ENCODE results near the gene TMEM60.
"Not testable (repeated sequence)": the region's sequence is repeated elsewhere in the genome, so short reads cannot be mapped to it uniquely, and the experiment has no call there.

Gene TMEM60

DNA sequence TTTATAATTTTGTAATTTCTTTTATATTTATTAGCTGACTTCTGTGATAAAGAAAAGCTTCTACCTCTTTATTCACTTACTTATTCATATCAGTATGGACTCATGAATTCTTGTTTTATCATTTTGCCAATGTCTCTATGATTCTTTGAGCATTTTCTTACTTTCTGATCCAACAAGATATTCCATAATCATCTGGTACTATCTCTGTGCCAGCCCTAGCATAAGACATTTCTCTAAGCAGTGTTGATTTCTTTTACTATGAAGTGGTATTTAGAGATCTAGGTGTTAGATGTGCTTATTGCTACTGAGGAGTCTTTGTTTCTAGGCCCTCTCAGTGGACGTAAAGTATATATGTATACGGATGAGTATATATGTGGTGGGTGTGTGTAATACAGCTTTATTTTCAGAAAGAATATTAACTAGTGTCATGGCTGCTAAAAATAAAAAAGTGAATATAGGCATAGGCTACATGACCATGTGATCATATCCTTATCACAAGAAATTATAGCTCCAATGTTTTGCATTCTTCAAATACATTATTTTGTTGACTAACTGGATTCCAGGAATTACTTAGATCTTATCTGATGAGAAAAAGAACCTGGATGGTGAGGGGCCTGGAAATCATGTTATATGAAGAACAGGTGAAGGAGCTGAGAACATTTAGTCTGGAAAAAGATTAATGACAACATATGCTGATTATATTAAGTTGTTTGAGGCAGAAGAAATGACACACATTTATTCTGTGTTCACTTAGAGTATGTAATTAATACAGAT lies 13.5 kb upstream of the TMEM60 start:
- no peak for DNase-seq

DNA sequence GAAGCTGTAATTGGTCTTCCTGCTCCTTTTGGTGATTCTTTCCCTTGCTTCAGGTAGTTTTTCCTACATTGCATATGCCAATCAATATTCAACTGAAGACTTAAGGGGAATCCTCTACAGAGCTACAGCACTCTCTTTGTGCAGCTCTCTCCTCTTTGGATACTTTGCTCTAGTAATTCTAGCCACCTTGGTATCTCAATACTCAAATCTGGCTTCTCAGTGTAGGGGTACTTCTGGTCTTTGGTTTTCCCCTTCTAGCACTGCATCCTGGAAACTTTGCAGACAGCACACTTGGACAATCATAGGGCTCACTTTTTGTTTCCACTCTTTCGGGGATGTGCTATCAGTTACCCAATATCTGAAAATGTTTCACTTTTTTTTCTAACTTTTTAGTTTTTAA lies 10.3 kb upstream of the TMEM60 start:
- no peak for DNase-seq

DNA sequence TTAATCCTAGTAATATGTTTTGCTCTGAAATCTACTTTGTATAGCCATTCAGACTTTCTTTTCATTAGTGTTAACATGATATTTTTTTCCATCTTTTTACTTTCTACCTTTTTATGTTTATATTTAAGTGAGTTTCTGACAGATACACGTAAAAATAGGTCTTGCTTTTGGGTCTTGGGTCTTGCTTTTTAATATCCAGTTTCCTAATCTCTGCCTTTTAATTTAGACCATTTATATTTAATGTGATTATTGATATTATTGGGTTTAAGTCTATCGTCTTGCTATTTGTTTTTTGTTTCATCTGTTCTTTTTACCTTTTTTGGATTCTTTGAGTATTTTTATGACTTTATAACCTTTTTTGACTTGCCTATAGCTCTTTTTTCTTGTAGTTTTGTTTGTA lies 8.2 kb upstream of the TMEM60 start:
- DNase-seq, result no peak

DNA sequence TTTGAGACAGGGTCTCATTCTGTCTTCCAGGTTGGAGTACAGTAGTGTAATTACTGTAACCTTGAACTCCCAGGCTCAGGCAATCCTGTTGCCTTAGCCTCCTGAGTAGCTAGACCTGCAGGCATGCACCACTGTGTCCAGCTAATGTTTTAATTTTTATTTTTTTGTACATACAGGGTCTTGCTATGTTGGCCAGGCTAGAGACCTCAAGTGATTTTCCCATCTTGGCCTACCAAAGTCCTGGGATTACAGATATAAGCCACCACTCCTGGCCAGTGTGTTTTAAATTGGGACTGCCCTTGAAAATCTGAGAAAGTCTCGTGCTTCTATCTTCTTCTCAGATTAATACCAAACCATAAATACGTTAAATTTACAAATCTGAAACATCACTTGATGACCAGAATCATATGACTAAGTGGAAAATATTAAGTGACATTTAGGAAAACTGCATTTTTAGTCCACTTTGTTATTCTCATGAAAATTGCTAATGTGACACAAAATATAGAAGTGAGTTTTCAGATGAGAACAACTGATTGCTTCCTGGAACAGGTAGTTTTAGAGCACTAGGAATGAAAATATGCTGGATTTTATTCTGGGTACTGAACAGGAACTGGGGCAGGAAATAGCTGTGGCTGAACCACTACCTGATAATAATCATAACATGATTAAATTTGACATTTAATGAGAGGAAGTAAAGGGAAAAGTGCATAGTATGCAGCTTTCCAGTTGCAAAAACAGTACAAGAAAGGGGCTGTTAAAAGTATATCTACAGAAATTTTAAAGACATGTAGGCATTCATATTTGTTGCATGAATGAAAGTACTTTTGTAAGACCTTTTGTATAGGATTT lies 4.5 kb upstream of the TMEM60 start:
- no peak for DNase-seq

DNA sequence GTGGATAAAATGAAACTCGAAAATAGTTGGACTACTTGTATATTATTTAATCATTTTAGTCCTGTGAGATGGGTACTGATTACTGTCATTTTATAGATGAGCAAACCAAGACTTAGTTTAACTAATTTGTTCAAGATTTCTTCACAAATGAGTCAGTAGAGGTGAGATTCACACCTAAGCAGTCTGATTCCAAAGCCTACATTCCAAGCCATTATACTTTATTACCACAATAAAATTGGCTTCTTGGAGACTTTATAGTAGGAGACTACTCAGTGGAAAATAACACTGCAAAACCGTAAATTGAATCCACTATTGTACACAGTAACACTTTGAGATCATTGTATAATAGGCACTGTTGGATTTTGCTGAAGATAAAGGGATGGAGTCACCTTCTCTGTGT lies 2.5 kb upstream of the TMEM60 start:
- no peak for DNase-seq

DNA sequence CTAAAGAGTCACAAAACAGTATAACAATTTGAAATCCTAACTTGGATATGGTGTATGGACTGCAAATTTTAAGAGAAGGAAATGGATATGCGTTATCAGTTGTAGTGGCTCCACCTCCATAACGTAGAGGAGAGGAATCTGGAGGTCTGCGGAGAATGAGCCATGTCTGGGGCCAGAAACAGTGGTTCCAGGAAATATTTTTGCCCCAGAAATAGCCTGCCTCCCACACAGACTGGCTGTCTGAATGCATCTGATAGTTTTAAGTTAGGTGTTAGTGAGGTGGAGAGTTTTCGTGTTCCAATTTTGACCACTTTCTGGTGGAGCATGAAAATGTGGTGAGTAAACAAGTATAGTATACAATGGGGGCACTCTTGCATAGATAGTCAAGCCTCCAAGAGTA lies 1.9 kb upstream of the TMEM60 start:
- no peak for DNase-seq

DNA sequence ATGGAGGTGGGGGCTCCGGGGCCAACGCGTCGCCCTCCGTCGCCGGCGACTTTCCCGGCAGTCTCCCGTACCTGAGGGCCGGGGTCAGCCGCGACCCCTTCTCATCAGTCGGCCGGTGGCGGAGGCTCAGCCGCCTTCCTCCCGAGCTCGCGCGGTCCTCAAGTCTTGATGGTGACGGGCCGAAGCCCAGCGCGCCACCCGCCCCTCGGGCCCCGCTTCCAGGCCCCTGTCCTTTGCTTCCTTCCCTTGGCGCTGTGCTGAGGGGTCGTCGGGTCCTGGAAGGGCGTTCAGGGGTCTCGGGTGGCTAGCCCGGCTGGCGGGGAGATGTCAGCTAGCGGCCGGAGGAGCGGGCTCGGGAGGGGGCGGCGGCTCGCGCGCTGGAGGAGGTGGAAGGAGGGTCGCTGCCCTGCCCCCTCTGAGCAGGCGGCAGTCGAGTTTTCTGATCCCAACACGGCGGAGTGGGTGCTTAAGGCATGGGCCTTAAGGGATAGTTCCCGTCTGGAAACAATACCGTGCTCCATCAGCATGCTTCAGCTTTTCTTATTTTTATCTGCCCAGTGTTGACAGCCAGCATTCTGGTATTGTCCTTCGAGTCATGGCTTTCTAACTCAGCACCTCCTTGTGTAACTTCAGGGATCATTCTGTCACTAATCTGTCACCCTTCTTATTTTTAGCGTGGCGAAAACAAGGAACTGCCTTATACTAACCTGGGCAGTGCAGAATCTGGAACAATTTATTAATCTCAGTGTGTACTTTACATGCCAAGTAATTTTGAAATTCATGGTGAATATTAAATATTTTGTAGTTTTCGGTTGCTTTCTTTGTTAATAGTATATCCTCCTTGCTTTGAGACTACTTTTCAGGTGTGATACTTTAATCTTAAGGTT lies 1.1 kb upstream of the TMEM60 start:
- no peak for DNase-seq

DNA sequence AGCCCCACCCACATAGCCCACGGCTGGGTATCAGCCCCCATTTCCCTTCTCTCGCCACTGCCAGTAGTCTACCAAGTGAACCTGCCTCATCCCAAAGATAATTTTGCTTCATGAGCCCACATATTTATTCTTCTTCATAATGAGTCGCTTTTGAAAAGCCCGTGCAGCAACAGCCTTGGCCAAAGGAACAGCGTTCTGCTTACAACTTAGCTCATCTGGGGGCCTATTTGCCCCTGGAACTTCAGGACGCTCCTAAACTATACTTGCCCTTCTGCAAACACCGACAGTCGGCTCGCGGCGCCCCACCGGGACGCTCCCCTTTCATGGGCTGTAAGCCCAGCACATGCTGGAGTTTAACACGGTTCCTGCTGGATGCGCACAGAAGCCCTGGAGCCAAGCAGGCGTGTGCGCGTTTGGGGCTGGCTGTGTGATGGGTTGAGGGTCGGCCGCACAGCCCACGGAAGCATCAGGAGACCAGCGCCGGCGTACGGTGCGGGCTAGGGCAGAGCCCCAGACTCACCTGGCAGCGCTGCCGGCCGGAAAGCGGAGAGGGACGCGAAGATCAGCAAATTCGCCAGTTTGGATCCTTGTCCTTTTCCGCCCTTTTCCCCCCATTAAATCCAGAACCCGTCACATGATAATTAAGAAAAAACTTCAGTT lies 370 bp downstream of the TMEM60 start:
- DNase-seq, result no peak

DNA sequence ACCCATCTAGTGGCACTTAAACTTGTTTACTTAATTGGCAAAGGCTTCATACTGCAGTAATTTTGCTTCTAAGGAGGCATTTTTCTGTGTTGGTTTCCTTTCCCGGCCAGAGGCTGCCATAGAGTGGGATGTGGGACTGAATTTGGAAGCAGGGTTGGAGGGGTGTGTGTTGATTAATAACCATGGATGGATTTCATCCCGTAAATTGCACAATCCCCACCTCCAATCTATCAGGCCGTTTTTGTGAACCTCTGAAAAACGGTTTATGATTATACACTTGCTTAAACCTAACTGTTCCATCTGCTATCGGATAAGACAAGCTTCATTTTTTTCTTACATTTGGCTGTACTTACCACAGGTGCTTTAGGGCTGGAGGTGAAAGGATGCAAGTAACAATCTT lies 1.3 kb downstream of the TMEM60 start:
- no peak for DNase-seq

DNA sequence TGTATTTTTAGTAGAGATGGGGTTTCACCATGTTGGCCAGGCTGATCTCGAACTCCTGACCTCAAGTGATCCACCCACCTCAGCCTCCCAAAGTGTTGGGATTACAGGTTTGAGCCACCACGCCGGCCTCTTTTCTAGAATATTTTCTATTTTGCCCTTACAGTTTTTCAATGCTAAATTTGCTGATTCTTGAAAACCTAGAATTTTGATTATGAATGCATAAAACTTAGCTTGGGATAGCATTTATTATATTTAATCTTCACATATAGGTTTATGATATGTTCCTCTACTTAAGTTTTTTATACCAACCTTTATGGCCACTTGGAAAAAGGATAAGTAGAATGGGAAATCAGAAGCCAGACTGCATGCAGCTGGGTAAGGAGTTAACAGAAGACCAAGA lies 2.1 kb downstream of the TMEM60 start:
- DNase-seq, result no peak

DNA sequence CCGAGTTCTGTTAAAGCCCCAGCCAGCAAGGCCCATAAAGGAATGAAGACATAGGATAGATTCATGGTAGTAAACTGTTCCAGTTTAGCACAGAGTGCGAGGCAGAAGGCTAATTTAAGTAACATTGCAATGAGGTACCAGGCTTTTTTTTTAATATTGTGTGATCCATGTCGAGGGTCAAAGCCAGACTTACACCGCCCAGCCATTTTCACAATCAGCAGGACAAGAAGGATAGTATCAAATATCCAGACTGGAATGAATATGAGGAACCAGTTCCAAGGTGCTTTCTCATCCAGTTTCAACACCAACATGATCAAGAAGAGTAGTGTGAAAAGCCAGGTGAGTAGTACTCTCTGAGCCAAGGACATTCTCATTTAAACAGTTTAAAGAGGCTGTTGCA lies 4.2 kb downstream of the TMEM60 start:
- DNase-seq, result no peak

DNA sequence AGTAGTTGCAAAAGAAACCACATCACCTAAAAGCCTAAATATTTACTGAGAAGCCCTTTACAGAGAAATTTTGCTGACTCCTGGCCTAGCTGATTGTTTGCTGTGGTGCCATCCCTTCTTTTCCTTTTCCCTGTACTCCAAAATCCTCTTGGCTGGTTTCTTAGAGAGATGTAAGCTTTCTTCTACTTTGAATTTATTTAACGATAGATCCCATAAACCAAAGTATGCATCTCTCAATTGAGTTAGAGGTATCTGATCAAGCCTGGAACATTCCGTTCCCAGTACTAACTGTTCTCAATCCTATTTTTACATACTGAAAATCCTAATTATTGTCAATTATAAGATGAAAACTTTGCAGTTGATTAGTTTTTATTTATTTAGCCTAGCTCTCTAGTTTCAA lies 6.3 kb downstream of the TMEM60 start:
- no peak for DNase-seq

DNA sequence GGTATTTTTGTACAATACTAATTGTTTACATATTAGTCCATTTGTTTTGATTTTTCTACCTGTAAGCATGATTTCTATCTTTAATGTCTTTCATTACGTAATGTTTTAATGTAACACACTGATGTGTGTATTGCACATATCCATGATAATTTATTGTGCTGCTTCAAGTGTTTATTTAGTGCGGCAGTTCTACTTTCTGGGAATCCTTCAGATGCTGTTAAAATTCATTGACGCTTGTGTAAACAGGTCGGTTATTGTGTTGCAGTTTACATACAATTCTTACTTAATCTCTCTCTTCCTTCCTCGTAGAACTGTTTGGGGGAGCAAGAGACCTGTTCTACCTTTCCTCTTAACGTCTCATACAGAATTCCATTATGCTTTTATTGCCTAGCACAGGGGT lies 6.9 kb downstream of the TMEM60 start:
- peak; percentile 57 for DNase-seq

DNA sequence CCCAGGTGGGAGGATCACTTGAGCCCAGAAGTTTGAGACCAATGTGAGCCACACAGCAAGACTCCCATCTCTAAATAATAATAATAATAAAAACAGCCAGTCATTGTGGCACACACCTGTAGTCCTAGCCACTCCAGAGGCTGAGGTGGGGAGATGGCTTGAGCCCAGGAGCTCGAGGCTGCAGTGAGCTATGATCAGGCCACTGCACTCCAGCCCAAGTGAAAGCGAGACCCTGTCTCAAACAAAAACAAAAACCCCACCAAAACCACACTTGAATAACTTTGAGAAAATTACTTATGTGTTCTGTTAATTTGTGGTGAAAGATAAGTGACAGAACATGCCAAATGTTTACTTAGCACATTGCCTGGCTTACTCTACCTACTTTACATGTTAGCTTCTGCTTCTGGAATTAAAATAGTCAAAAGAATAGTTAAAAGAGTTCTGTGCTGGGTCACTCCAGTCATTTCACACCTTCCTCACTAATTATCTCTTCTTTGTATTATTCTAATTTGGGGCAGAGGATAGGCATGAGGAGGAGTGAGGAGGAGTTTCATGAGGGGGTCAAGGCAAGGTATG lies 9.8 kb downstream of the TMEM60 start:
- no peak for DNase-seq

DNA sequence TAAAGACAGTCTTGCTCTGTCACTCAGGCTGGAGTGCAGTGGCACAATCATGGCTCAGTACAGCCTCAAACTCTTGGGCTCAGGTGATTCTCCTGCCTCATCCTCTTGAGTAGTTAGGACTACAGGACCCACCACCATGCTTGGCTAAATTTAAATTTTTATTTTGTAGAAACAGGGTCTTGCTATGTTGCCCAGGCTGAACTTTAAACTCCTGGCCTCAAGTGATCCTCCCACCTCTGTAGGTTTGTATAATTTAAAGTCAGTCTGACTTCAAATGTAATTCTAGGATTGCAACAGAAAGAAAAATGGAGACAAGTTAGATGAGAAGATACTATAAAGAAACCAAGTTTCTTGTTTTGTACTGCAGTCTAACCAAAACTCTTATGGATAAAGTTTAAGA lies 11.5 kb downstream of the TMEM60 start:
- DNase-seq, result no peak

DNA sequence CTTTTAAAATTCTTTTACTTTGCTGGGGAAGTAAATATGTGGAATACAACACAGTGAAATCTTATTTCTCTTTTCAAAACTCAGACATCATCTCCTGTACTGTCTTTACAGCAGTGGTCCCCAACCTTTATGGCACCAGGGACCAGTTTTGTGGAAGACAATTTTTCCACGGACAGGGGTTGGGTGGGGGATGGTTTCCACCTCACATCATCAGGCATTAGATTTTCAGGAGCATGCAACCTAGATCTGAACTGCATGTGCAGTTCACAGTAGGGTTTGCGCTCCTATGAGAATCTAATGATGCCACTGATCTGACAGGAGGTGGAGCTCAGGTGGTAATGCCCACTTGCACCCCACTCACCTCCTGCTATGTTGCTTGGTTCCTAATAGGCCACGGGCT lies 12.2 kb downstream of the TMEM60 start:
- DNase-seq, result no peak

DNA sequence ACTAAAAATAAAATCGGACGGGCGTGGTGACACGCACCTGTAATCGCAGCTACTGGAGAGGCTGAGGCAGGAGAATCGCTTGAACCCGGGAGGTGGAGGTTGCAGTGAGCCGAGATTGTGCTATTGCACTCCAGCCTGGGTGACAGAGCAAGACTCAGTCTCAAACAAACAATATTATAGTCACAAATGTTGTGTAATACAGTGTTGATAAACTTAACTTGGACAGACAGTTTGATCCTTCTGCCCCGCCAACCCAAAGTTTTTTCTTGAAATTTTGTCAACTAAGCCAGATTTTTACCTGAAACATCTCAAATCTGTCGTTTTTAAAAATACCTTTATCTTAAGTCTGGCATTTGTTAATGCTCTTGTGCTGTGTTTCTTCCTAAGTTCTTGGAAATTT lies 13.8 kb downstream of the TMEM60 start:
- DNase-seq, result not testable (repeated sequence)

DNA sequence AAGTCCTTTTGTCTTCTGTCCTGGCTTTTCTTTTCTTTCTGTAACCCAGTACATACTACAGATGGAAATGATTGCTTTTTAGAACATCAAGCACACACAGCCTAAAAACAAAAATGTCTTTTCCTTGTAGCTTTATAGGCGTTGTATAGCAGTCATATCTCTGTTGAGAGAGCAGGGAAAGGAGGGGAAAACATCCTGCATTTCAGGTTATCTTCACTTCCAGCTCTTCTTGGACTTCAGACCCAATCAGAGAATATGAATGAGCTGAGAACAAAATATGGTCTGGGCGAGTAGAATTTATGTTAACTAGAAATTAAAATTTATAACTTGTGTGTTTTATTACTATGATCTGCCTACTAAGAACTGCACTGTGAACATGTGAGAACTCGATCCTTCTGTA lies 14.7 kb downstream of the TMEM60 start:
- DNase-seq, result no peak

DNA sequence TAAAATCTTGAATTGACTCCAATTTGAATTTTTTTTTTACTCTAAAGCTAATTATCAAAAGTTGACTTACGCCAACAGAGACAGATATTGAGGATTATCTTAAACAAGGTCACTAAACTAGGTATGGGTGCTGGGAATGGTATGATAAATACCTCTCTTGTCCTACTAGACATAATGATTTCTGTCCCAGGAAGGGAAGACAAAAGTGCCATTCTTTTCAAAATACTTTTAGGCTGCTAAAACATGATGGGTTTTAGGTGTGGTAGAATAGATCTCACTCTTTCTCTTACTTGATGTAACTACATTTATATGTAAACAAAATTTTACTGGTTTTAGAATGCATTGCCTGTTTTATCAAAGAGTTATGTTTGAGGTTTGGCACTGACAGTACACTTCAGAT lies 15.1 kb downstream of the TMEM60 start:
- DNase-seq, result no peak

DNA sequence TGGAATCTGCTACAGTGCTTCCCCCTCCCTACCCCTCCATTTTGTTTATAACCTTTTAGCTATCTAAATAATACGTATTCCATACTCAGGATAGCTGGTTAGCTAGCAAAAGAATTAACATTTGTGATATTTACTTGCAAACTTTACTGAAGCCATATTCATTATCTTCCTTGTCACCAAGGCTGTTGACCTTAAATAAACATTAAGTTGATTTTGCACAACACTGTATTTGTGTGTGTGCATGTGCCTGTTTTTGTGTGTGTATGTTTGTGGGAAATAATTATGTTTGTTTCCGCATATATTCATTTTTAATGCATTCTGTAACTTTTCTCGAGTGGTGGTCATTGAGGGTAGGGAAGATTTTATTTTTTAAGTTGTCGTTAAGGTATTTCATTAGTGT lies 15.9 kb downstream of the TMEM60 start:
- DNase-seq, result no peak

DNA sequence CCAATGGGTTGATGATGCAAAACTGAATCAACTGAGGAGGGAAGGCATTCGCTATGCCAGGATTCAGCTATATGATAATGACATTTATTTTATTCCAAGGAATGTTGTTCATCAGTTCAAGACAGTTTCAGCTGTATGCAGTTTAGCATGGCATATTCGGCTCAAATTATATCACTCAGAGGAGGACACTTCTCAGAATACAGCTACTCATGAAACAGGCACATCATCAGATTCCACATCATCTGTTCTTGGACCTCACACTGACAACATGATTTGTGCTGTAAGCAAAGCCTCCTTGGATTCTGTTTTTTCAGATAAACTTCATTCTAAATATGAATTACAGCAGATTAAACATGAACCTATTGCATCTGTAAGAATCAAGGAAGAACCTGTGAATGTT lies 19.7 kb downstream of the TMEM60 start:
- DNase-seq, result no peak

DNA sequence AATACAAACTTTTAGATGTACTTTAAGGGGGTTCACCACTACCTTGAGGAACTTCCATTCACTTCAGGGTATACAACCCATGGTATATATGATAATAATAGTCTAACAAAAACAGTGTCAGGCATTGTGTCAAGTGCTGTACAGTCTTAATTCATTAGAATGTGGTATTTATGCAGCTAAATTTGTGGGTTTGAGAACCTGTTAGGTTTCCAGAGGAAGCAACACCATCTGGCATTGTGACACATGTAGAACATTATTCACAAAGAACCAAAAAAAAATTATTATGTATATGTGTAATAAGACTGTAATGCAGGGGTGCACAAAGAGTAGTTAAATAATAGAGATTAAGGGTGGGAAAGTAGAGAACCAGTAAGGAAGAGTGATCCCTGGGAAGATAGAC lies 26.3 kb downstream of the TMEM60 start:
- no peak for DNase-seq

DNA sequence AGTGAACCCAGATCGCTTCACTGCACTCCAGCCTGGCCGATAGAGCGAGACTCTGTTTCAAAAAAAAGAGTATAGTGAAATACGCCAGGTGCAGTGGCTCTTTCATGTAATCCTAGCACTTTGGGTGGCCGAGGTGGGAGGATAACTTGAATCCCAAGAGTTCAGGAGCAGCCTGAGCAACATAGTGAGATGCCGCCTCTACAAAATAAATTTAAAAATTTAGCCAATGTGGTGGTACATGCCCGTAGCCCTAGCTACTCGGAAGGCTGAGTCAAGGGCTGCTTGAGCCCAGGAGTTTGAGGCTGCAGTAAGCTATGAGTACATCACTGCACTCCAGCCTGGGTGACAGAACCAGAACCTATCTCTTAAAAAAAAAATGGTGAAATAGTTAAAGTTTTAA lies 27.9 kb downstream of the TMEM60 start:
- no peak for DNase-seq
